Ishikawa (cell line): ENCODE measurements around the gene GTF3C5.

ENCODE experiments used
- CEBPB ChIP-seq: IDR thresholded peaks from 2 replicates; pipeline ENCODE4 v1.6.1; 2012
- CREB1 ChIP-seq: IDR thresholded peaks from 2 replicates; pipeline ENCODE4 v1.6.1; 2012; ENCODE audit warnings: low read depth
- EGR1 ChIP-seq: IDR thresholded peaks from 2 replicates; pipeline ENCODE4 v1.6.1; 2012
- EP300 ChIP-seq: IDR thresholded peaks from 2 replicates; pipeline ENCODE4 v1.6.1; 2012; ENCODE audit warnings: borderline replicate concordance
- FOXM1 ChIP-seq: IDR thresholded peaks from 2 replicates; pipeline ENCODE4 v1.6.1; 2012; ENCODE audit warnings: low read depth, borderline replicate concordance
- NFIC ChIP-seq: IDR thresholded peaks from 2 replicates; pipeline ENCODE4 v1.6.1; 2012
- RAD21 ChIP-seq: IDR thresholded peaks from 2 replicates; pipeline ENCODE4 v1.6.1; 2012; ENCODE audit warnings: low read depth
- TAF1 ChIP-seq: IDR thresholded peaks from 2 replicates; pipeline ENCODE4 v1.6.1; 2012; ENCODE audit warnings: low read depth, mild to moderate bottlenecking
- TCF12 ChIP-seq: IDR thresholded peaks from 2 replicates; pipeline ENCODE4 v1.6.1; 2012; ENCODE audit warnings: low read depth
- TEAD4 ChIP-seq: IDR thresholded peaks from 2 replicates; pipeline ENCODE4 v1.6.1; 2012
- YY1 ChIP-seq: IDR thresholded peaks from 2 replicates; pipeline ENCODE4 v1.6.1; 2012; ENCODE audit warnings: low read depth
- ZBTB7A ChIP-seq: IDR thresholded peaks from 2 replicates; pipeline ENCODE4 v1.6.1; 2012; ENCODE audit warnings: low read depth
- TF ChIP-seq, protein P1 (sequence below): IDR thresholded peaks from 2 replicates; pipeline ENCODE4 v1.6.1; 2012
- TF ChIP-seq, protein P2 (sequence below): IDR thresholded peaks from 2 replicates; pipeline ENCODE4 v1.6.1; 2012
- TF ChIP-seq, protein P3 (sequence below): IDR thresholded peaks from 2 replicates; pipeline ENCODE4 v1.6.1; 2012; ENCODE audit warnings: low read depth, mild to moderate bottlenecking

GTF3C5 gene

DNA sequence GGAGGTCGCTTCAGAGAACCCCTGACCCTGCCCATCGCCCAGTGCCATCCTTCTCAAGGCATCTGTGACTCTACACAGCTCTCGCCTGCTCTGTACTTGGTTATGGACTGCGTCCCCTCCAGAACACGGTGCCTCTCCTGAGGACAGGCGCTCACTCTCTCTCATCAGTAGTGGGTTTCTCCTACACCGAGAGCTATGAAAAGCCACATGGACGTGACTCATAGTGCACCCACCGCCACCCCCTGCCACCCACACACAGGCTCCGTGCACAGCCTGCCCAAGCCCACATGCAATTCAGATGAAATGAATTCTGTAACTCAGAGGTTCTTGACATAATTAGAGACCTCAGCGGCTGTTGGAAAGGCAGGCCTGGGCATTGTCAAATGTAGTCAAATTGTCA, 13.9 kb downstream of the GTF3C5 start:
- TF ChIP-seq ZBTB7A (no peak), TAF1 (no peak), NFIC (no peak), FOXM1 (no peak), EGR1 (no peak), CREB1 (no peak), CEBPB (no peak), TCF12 (no peak), EP300 (no peak), YY1 (no peak), TEAD4 (no peak), RAD21 (no peak)
- TF ChIP-seq, protein P1, sequence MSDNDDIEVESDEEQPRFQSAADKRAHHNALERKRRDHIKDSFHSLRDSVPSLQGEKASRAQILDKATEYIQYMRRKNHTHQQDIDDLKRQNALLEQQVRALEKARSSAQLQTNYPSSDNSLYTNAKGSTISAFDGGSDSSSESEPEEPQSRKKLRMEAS = no peak
- TF ChIP-seq, protein P2, sequence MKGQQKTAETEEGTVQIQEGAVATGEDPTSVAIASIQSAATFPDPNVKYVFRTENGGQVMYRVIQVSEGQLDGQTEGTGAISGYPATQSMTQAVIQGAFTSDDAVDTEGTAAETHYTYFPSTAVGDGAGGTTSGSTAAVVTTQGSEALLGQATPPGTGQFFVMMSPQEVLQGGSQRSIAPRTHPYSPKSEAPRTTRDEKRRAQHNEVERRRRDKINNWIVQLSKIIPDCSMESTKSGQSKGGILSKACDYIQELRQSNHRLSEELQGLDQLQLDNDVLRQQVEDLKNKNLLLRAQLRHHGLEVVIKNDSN = no peak
- TF ChIP-seq, protein P3, sequence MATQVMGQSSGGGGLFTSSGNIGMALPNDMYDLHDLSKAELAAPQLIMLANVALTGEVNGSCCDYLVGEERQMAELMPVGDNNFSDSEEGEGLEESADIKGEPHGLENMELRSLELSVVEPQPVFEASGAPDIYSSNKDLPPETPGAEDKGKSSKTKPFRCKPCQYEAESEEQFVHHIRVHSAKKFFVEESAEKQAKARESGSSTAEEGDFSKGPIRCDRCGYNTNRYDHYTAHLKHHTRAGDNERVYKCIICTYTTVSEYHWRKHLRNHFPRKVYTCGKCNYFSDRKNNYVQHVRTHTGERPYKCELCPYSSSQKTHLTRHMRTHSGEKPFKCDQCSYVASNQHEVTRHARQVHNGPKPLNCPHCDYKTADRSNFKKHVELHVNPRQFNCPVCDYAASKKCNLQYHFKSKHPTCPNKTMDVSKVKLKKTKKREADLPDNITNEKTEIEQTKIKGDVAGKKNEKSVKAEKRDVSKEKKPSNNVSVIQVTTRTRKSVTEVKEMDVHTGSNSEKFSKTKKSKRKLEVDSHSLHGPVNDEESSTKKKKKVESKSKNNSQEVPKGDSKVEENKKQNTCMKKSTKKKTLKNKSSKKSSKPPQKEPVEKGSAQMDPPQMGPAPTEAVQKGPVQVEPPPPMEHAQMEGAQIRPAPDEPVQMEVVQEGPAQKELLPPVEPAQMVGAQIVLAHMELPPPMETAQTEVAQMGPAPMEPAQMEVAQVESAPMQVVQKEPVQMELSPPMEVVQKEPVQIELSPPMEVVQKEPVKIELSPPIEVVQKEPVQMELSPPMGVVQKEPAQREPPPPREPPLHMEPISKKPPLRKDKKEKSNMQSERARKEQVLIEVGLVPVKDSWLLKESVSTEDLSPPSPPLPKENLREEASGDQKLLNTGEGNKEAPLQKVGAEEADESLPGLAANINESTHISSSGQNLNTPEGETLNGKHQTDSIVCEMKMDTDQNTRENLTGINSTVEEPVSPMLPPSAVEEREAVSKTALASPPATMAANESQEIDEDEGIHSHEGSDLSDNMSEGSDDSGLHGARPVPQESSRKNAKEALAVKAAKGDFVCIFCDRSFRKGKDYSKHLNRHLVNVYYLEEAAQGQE = no peak

DNA sequence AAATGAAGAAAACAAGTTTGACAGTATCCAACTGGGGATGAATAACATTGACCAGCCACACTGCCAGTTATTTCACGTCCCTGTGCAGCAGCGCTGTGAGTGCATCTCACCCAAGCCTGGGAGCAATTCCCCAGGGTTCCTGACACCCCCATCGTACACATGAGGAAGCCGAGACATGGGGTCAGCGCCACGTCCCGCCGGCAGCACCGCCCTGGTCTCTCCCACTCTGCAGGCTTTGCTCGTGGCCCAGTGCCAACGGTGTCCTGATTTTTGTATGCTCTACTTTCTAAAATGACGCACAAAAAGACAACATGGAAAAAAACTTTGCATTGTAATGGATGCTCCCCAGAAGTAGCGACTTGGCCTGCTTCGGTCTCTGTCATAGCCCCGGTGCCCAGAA, 14.3 kb downstream of the GTF3C5 start:
- TF ChIP-seq, protein P3 = no peak
- TF ChIP-seq EGR1 = no peak
- no peak for TF ChIP-seq FOXM1
- TF ChIP-seq, protein P1 = no peak
- no peak for TF ChIP-seq CREB1
- TF ChIP-seq TCF12 = no peak
- no peak for TF ChIP-seq CEBPB
- no peak for TF ChIP-seq TEAD4
- no peak for TF ChIP-seq YY1
- TF ChIP-seq, protein P2 = no peak
- no peak for TF ChIP-seq EP300
- TF ChIP-seq ZBTB7A = no peak
- TF ChIP-seq RAD21 = no peak

DNA sequence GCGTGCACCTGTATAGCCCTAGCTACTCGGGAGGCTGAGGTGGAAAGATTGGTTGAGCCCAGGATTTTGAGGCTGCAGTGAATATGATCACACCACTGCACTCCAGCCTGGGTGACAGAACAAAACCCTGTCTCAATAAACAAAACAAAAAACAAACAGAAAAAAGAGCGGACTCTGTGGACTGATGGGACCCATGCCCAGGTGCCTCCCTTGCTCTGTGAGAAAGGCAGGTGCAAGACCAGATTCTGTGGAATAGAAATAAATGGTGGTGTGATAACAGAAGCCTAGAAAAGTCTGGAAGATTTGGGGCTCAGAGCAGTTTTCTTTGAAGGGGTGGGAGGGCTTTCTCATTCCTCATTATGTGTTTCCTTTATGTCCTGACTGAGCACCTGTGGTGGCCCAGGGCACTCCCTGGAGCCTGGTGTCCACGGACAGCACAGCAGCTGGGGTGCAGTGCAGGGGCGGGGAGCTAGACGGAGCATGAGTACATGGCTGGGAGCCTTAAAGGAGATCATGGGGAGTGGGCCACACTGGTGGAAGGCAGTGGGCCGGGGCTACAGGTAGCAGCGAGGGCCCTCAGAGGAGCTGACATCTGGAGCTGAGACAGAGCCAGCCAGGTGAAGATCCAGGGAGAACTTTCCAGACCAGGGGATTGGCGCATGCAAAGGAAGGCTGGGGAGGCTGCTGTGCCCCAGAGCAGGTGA, 15.6 kb downstream of the GTF3C5 start:
- no peak for TF ChIP-seq TEAD4
- TF ChIP-seq, protein P1 = no peak

DNA sequence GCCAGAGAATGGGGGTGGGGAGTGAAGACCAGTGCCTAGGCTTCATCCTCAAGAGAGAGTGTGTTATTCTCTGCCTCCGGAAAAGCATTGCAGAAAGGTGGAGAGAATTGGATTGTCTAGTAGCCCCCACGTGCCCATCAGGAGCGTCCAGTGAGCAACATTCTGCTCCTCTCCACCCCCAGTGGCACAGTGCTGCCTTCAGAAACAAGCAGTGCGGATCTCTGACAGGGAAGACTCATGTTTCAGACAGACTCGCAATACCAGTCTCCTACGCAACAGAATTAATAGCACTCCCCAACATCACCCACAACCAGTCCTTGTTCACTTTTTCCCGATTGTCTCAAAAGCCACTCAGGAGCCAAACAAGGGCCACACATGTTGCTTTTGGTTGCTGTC, 16.1 kb downstream of the GTF3C5 start:
- TF ChIP-seq RAD21 = no peak
- no peak for TF ChIP-seq YY1
- TF ChIP-seq FOXM1 = no peak
- TF ChIP-seq, protein P3 = no peak
- no peak for TF ChIP-seq EGR1
- no peak for TF ChIP-seq TAF1
- TF ChIP-seq TCF12 = no peak
- TF ChIP-seq NFIC = no peak
- TF ChIP-seq, protein P2 = no peak
